Brain pericyte (primary cell): Measurements from ENCODE around the gene HNRNPA1.

Source experiments
- DNase-seq: peaks from one replicate; pipeline ENCODE4 v3.0.0-alpha.2; 2012; ENCODE audit warnings: low read depth, low spot score

HNRNPA1 gene

DNA sequence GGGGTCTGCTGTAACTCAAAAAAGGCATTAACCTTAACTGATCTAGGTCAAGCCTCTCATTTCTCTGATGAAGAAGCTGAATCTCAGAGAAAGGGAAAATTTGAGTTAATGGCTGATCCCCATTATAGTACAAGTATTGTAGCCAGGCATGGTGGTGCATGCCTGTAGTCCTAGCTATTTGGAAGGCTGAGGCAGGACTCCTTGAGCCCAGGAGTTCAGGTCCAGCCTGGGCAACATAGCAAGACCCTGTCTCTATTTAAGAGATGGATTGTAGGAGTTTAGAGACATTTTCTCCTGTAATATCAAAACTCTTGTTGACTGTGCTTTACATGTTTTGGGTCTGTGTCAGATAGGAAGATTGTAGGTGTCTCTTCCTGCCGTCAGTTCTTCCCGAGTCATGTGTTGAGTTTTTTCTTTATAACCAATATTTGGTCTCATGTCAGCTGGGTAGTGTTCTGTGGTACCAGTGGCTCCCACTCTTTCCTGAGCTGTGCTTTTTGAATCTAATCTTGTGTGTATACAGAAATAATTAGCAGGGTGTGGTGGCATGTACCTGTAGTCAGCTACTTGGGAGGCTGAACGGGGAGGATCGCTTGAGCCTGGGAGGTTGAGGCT lies 53.0 kb downstream of the HNRNPA1 start:
- DNase-seq: no peak
